Measurements from ENCODE around the gene PROSER1.

- TF ChIP-seq BCLAF1 (IDR thresholded peaks at IDR 0.05) (no peak), CTCF (IDR thresholded peaks at IDR 0.05 in 2 of 3, conservative IDR thresholded peaks at IDR 0.05 in 1 of 3; ENCODE audit: control insufficient read depth in 2 of 3, extremely low read depth in 1 of 3, insufficient read depth in 1 of 3, low read depth in 3 of 3, low read length in 3 of 3) (no peak), EZH2 (IDR thresholded peaks at IDR 0.05; ENCODE audit: borderline replicate concordance, control insufficient read depth, low read depth, low read length) (no peak)
These were observed 16.9 kb downstream of the PROSER1 start for GRCh38 chr13:39020853-39021462.

Measured in GM12878 (cell line).